ENCODE results near the gene ITPR2. TPM values are rescaled to one million over a fixed set of nuclear protein-coding genes. Genes with fewer than 3 reads are reported as not detected.
A peak's percentile ranks its signal among the peaks of the same experiment; 100 is the strongest.

The ITPR2 gene
- total RNA-seq, 1 donor, result 19.2 TPM

- peak overlapping the region; percentile 40 for H3K4me2 ChIP-seq (ENCODE audit: insufficient read depth, low read length)
- H3K36me3 ChIP-seq (ENCODE audit: insufficient read depth, low read length), result no peaks in the 10 kb centered on the region
- no peaks in the 10 kb centered on the region for H4K20me1 ChIP-seq (ENCODE audit: insufficient read depth, low read length)
- H3K79me2 ChIP-seq (ENCODE audit: insufficient read depth, low read length), result no peaks in the 10 kb centered on the region
- no peak for TF ChIP-seq CTCF (IDR thresholded peaks at IDR 0.05; ENCODE audit: extremely low read depth, low read depth, low read length)
- no peaks in the 10 kb centered on the region for H3K4me1 ChIP-seq (ENCODE audit: insufficient read depth, low read length)
- no peak overlapping the region for H2AFZ ChIP-seq (ENCODE audit: low read length)
- H3K27ac ChIP-seq (ENCODE audit: low read depth, low read length), result no peak overlapping the region
- peak; percentile 29 for DNase-seq (ENCODE audit: insufficient read length, low spot score, missing footprints)
- H3K4me3 ChIP-seq (ENCODE audit: insufficient read depth, low read length), result no peak overlapping the region
- no peaks in the 10 kb centered on the region for H3K27me3 ChIP-seq (ENCODE audit: insufficient read depth, low read length)
- no peaks in the 10 kb centered on the region for H3K9me3 ChIP-seq (ENCODE audit: low read depth, low read length)
These were observed 96.2 kb downstream of the ITPR2 start for GRCh38 chr12:26736563-26737486.

- H3K9me3 ChIP-seq (ENCODE audit: low read depth, low read length), result no peaks in the 10 kb centered on the region
- no peaks in the 10 kb centered on the region for H4K20me1 ChIP-seq (ENCODE audit: insufficient read depth, low read length)
- H2AFZ ChIP-seq (ENCODE audit: low read length), result no peak overlapping the region
- no peak overlapping the region for H3K4me3 ChIP-seq (ENCODE audit: insufficient read depth, low read length)
- TF ChIP-seq CTCF (IDR thresholded peaks at IDR 0.05; ENCODE audit: extremely low read depth, low read depth, low read length), result no peak
- H3K36me3 ChIP-seq (ENCODE audit: insufficient read depth, low read length), result no peaks in the 10 kb centered on the region
- H3K79me2 ChIP-seq (ENCODE audit: insufficient read depth, low read length), result no peaks in the 10 kb centered on the region
- H3K27me3 ChIP-seq (ENCODE audit: insufficient read depth, low read length), result no peaks in the 10 kb centered on the region
- no peak overlapping the region for H3K27ac ChIP-seq (ENCODE audit: low read depth, low read length)
- no peaks in the 10 kb centered on the region for H3K4me1 ChIP-seq (ENCODE audit: insufficient read depth, low read length)
- H3K4me2 ChIP-seq (ENCODE audit: insufficient read depth, low read length), result no peak overlapping the region
- DNase-seq (ENCODE audit: insufficient read length, low spot score, missing footprints), result no peak
These were observed 97.8 kb downstream of the ITPR2 start for GRCh38 chr12:26735249-26735639.

- Histone ChIP-seq H3K4me3 (ENCODE audit: insufficient read depth, low read length) (no peak overlapping the region), H3K27ac (ENCODE audit: low read depth, low read length) (no peak overlapping the region), H3K4me2 (ENCODE audit: insufficient read depth, low read length) (no peak overlapping the region), H2AFZ (ENCODE audit: low read length) (no peak overlapping the region), H4K20me1 (ENCODE audit: insufficient read depth, low read length) (no peaks in the 10 kb centered on the region), H3K9me3 (ENCODE audit: low read depth, low read length) (no peaks in the 10 kb centered on the region), H3K36me3 (ENCODE audit: insufficient read depth, low read length) (no peaks in the 10 kb centered on the region), H3K27me3 (ENCODE audit: insufficient read depth, low read length) (no peaks in the 10 kb centered on the region), H3K4me1 (ENCODE audit: insufficient read depth, low read length) (no peaks in the 10 kb centered on the region), H3K79me2 (ENCODE audit: insufficient read depth, low read length) (no peaks in the 10 kb centered on the region)
- no peak for DNase-seq (ENCODE audit: insufficient read length, low spot score, missing footprints)
- no peak for TF ChIP-seq CTCF (IDR thresholded peaks at IDR 0.05; ENCODE audit: extremely low read depth, low read depth, low read length)
These were observed 98.3 kb downstream of the ITPR2 start for GRCh38 chr12:26734510-26735248.
